GM19099 (cell line): Measurements from ENCODE around the gene CD58.

ENCODE experiments used
- POLR2A ChIP-seq: IDR thresholded peaks from 3 replicates; pipeline ENCODE4 v1.6.1; 2011; ENCODE audit warnings: low read depth; ENCODE audit not compliant: insufficient read length; ENCODE audit errors: extremely low read depth

Gene CD58

DNA sequence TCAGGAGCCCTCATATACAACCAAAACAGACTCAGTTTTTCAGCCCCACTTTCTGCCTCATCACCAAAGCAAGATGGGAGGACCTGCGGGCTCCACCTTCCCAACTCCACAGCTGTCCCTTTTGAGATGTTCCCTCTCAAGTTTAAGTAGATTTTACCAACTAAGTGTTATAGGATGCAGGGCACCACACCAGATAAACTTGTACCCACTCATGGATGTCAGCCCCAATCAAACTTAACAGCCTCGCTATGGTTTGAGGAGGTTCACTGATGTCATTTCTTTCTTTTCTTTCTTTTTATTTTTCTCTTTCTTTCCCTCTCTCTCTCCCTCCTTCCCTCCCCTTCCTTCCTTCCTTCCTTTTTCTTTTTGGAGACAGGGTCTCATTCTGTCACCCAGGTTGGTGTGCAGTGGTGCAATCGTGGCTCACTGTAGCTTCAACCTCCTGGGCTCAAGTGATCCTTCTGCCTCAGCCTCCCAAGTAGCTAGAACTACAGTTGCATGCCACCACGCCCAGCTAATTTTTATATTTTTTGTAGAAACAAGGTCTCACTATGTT is 13.4 kb downstream of the CD58 start:
- TF ChIP-seq POLR2A, result peak; percentile 14

DNA sequence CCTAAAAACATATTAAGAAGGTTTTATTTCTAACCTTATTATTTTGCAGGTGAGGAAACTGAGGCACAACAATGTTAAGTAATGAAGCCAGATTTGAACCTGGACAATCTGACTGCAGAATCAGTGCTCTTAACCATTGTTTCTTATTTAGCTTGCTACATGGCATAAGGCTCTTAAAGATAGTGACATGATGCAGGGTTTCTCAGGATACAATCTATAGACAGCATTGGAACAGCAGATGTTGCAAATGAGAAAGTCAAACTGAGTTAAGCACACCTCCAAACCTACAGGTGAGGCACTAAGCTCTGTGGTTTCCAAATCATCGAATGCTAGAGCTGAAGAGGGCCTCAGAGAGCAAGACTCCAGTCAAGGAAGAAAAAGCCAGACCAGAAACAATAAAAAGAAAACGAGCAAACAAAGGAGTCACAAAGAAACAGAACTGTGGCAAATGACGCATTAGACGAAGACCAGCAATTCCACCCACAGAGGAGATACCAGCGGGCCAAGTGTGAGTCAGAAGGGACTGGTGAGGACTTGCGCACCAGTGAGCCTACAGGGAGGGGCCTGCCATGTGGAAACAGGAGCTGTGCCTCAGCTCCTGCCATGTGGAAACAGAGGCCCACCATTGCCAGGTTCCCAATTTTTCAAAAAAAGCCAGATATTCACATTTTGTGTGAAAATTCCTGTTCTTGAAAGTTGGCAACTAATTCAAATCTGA is 14.4 kb downstream of the CD58 start:
- TF ChIP-seq POLR2A, result peak; percentile 33

DNA sequence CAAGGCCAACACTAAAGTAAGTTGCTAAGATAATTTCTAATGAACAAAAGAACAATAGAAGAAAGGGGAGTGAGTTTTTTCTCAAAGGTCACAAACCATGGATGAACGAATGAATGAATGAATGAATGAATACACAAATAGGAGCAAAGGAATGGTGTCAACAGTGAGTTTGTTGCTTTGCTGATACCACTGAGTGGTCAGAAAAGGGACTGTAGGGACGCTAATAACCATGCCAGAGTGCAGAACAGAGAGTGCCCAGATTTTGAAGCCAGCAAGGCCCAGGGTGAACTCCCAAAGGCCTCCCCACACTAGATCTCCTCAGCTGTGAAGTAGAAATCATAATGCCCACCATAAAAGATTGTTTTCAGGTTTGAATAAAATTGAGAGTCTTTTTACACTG is 15.9 kb downstream of the CD58 start:
- TF ChIP-seq POLR2A, result no peak

DNA sequence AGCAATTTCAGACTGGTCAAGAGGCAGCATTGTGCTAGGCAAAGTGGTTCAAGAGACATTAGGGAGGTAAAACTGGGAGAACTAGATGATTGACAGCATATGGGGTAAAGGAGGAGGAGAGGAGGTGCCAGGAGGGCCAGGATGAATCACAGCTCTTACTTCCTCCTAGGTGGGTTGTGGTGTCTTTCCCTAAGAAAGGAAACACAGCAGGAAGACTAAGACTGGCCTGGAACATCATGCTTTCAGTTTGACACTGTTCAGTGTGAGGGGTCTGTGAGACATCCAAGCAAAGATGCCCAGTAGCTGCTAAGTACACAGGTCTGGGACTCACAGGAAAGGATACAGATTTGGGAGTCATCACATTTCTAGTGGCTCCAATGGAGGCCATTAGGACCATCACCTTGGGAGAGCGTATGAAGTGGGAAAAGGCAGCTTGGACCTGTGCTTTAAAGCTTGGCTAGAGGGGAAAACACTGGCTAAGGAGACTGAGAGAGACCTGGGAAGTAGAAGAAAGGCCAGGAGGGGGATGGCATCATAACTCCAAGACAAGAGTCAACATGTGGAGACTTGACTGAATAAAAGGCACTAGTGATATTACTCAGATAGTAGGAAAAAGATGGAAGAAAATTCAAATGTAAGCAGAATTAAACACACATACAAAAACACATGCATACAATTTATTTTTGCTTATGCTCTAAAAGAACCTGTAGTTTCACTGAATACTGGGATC is 17.3 kb downstream of the CD58 start:
- no peak for TF ChIP-seq POLR2A

DNA sequence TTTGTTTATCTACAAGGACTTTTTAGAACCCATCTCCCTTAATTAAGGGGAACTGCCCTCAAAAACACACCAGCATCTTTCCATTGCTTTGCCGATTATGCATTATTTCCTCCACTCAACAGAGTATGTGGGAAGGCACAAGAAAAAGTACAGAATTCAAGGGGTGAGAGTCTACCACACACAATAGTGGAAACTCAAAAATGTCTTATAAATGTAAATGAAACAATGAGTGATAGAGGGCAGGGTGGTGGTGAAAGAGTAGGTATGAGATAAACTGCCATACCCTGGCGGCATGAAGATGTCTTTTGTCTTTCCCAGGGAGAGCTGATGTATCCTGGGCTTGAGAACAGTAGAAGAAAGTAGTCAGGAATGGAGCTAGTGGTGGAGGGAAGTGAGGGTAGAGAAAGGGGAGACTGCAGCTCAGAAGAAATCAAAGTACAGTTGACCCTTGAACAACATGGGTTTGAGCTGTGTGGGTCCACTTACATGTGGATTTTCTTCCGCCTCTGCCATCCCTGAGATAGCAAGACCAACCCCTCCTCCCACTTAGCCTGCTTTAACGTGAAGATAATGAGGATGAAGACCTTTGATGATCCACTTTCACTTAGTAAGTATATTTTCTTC is 24.4 kb downstream of the CD58 start:
- no peak for TF ChIP-seq POLR2A

DNA sequence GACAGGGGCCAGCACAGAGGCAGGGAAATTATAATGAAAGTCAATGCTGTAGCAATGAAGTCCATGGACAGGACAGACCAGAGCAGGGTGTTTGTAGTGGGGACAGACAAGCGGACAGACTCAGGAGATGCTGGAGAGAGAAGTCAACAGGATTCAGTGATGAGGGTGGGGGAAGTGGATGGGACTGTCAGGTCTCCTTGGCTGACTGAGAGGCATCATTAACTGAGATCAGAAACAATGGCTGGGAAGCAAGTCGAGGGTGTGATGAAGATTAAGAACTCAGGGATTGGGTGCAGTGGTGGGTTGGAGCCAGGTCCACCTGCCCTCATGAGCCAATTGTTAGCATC is 25.5 kb downstream of the CD58 start:
- no peak for TF ChIP-seq POLR2A

DNA sequence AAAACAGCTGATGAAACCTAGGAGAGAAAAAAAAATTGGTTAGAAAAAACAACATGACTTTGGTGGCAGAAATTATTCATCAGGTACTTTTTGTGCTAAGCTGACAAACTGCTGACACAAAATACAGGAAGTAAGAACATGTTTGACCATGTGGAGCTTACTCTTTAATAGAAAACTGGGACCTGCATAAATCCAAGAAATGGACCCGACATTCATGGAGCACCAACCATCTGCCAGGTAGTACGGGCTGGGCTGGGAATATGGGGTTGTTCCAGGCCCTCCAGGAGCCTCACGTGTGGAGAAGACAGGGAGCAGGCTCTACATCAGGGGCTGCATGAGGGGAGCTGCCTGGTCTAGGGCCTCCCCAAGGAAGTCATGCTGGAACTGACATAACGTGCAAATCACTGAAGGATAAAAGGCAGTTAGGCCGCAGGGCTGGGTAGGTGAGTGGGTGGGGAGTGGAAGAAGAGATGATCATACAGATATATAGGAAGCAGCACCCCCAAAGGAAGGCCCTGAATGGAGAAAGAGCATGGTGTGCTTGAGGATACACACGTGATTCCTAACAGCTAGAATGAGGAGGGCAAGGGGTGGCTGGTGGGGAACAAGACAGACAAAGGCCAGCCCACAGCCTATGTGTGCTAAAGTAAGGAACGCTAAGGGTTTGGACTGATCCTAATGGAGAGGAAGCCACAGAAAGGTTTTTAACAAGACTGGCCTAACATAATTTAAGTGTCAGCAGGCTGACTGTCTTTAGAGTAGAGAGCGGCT is 26.1 kb downstream of the CD58 start:
- TF ChIP-seq POLR2A, result no peak

DNA sequence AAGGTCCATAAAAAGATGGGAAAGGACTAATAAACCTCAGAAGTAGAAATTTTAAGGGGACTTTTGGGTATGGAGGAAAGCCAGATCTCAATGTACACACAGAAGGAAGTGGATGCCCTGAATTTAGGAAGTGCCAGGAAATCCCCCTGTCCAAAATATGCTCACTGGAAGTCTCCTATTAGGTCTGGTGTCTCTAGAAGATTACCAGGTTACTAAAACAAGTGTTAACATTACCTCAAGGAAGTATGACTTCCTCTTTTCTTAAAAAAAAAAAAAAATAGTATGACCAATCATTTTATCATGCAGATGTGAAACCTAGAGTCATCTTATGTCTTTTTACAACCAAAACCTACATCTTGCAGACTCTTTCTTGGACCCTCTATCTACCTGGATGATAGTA is 30.7 kb downstream of the CD58 start:
- TF ChIP-seq POLR2A, result no peak

DNA sequence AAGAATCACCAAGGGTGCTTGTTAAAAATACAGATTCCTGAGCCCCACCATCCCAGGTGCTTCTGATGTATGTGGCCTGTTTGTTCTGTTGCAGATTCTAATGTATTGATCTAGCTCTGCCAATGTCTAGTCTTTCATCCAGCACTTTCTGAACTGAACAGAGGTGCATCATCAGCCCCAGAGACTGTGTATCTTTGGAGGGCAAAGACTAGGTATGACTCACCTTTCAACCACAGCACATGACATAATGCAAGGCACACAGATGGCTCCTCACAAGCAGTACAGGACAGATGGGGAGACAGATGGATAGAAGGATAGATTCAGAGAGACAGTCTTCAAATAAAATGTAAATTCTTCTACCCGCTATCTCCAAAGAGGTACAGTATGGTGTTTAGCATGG is 32.3 kb downstream of the CD58 start:
- no peak for TF ChIP-seq POLR2A

DNA sequence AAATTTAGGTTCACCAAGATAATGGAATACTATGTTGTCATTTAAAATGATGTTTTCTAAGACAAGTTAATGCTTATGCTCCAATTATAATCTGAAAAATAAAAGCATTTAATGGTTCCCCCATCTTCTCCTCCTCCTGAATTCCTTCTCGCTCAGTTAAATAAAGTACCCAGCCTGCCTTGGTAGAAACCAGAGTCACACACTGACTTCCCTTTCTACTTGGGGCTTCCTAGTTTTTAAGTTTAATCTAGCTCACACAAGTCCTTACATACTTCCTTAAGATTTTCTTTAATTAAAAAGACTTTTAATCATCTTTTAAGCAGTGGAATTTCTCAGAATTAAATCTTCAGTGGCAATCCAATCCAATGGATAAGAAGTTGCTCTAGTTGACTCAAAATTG is 32.9 kb downstream of the CD58 start:
- no peak for TF ChIP-seq POLR2A

DNA sequence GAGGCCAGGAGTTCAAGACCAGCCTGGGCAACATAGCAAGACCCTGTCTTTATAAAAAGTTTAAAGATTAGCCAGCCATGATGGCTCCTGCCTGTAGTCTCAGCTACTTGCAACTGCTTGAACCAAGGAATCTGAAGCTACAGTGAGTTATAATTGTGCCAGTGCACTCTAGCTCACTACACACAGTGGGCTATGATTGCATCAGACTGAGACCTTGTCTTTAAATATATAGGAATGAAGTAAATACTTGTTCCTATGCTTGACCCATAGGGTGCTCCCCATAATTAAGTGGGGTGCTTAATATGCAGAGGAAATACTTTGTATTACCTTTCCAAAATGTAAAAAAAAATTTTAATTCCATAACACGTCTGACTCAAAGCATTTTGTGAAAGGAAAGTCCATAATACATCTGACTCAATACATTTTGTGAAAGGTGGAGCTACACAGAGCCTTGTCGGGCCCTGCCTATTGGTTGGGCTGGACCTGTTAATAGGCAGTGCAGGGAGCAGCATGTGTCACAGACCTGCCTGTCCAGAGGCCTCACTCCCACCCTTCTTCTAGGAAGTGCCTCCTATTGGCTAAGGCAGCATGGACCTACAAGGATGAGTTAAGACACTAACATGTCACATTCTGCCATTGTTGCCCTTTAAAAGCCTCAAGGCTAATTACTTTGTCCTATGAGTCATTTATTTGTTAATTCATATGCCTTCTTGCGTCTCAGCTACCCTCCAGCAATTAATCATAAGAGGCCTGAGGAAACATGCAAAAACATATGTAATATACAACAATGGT is 33.6 kb downstream of the CD58 start:
- TF ChIP-seq POLR2A, result no peak

DNA sequence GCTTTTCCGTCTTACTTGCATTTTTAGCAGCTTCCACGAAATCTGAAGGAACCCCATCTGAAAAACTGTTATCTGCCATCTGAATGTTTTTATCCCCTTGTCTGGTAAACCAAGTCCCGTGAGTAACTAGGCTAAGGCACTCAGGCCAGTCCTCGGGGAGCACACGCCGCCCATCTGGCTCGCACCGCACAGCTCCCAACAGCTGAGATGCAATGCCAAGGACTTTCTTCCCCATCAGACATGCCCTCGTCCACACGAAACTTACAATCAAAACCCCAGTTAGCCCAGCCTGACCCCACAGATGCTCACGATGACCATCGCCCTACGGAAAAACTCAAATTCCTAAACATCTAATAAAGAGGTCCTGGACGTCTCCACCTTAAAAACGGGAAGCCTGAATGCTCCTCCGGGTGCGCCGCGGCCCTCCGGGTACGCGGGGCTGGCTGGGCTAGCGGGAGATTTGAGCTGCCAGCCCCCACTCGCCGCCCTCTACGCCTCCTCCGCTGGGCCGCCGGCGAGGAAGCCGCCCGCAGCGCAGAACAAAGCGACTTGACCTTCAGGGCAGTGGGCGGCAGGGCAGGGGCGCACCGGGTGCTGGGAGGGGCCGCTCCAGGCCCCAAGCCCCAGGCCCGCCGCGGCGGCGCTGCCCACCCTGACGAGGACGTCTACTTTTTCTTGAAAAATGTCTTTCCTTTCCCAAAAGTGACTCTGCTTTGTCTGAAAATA is 36.6 kb downstream of the CD58 start:
- TF ChIP-seq POLR2A, result no peak

DNA sequence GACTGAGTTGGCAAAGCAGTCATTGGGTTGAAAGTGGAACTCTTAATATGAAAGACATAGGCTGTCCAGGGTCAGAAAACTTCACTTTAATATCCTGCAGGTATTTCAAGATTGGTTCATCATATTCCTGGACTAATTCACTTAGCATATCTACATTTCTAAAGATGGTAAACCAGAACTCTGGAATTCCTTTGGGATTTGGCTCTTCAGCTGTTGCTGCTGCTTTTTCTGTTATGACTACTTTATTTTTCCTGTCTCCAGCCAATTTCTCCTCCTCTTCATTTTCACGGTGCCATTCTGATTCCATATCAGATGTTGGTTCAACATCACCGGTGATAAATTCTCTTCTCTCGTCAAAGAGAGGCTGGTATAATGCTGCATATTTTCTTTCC is 37.4 kb downstream of the CD58 start:
- TF ChIP-seq POLR2A, result no peak
